ENCODE data around the gene NPY1R.

The NPY1R gene

DNA sequence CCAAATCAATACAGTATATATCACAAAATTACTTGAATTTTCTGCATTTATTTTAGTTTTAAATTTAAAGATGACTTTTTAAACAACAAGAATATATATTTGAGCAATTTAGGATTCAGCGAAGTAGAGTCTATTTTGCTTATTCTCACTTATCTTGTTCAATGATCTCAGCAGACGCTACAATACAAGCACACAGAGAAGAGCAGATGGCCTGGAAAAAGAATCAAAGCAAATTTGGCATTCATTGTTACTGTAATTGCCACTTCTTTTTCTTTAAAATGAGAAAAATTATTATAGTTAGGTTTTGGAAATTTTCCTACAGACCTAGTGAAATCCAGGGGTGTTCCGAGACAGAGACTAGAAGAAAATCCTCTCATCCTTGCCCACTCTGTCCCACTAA, 57.5 kb downstream of the NPY1R start:
- DNase-seq: no peak

Data from fibroblast of skin of right quadriceps (primary cell).